HepG2 (cell line): ENCODE measurements around the gene TM6SF1. TPM values are rescaled to one million over a fixed set of nuclear protein-coding genes. Genes with fewer than 3 reads are reported as not detected.

Experiments used
- ATAC-seq: fragments of 200-7000 bp; cut with Tn5 transposase; 3 replicates; pipeline ENCODE4 v1.9.1; 2020; ENCODE audit warnings: mild to moderate bottlenecking, moderate library complexity
- BruUV-seq: library from RNA; stranded (reverse); fragments of 400-500 nt; replicated peaks from 2 replicates; lab custom pipeline; 2021; lab: Mats Ljungman, UMichigan
- CTCF ChIA-PET: fragments of 300-600 bp; formaldehyde crosslinking; extraction: SDS; loops from one replicate; lab custom pipeline; 2021; ENCODE audit warnings: low total read pairs, inconsistent platforms, low intra/inter-chr PET ratio; lab: Yijun Ruan, JAX
- POLR2A ChIA-PET: fragments of 350-600 bp; sonication (Branson Sonifier 250); formaldehyde crosslinking; loops from one replicate; lab custom pipeline; 2020; ENCODE audit warnings: antibody characterized with exemption, inconsistent platforms; lab: Yijun Ruan, JAX
- DNase-seq: peaks from one replicate; pipeline ENCODE4 v3.0.0-alpha.2; 2015; ENCODE audit warnings: low spot score
- FAIRE-seq: peaks from 3 replicates; lab custom pipeline; 2011; peaks lifted over from hg19 to GRCh38; lab: Jason Lieb, UNC
- H2AFZ ChIP-seq: one replicate; pipeline ENCODE4 v1.6.1; 2011; ENCODE audit warnings: low read length, inconsistent platforms
- H3K27ac ChIP-seq: fragments of 300-600 bp; 3 replicates; pipeline ENCODE4 v1.8.0; 2011; ENCODE audit warnings: mixed run types, mild to moderate bottlenecking, mixed read lengths, low read length, inconsistent platforms; ENCODE audit not compliant: insufficient read depth; ENCODE audit errors: extremely low read length
- H3K27me3 ChIP-seq, 2 experiments: fragments of 200-600 bp in 1 of 2; 2 replicates in 1 of 2; 3 replicates in 1 of 2; pipeline versions ENCODE4 v1.6.0 to v1.8.0; 2011; ENCODE audit warnings: low read length in 2 of 2, mild to moderate bottlenecking in 2 of 2, moderate library complexity in 2 of 2, inconsistent platforms in 1 of 2; ENCODE audit not compliant: insufficient read depth in 2 of 2, control insufficient read depth in 1 of 2
- H3K36me3 ChIP-seq, 2 experiments: fragments of 200-600 bp in 1 of 2; replicated peaks in 1 of 2; 2 replicates in 1 of 2; 3 replicates in 1 of 2; pipeline versions ENCODE4 v1.5.1 to v1.8.0; 2011; ENCODE audit warnings: low read length in 2 of 2, inconsistent platforms in 1 of 2; ENCODE audit not compliant: insufficient read depth in 2 of 2, control insufficient read depth in 1 of 2
- H3K4me1 ChIP-seq: 2 replicates; pipeline ENCODE4 v1.5.1; 2012; ENCODE audit warnings: low read length, inconsistent platforms; ENCODE audit not compliant: insufficient read depth
- H3K4me2 ChIP-seq: 2 replicates; pipeline ENCODE4 v1.6.0; 2011; ENCODE audit warnings: low read depth, low read length, inconsistent platforms
- H3K4me3 ChIP-seq, 3 experiments: fragments of 200-600 bp in 1 of 3; sonication (generic), shearing (Covaris generic) in 1 of 3; replicated peaks in 1 of 3; 2 replicates each; pipeline ENCODE4 v1.5.1; 2011 to 2016; ENCODE audit warnings: low read length in 3 of 3, inconsistent platforms in 2 of 3, low read depth in 2 of 3, mild to moderate bottlenecking in 2 of 3, control low read depth in 1 of 3, mixed read lengths in 1 of 3; ENCODE audit not compliant: insufficient read depth in 1 of 3
- H3K79me2 ChIP-seq: one replicate; pipeline ENCODE4 v1.6.1; 2011; ENCODE audit warnings: low read length, inconsistent platforms; ENCODE audit not compliant: insufficient read depth
- H3K9ac ChIP-seq: 2 replicates; pipeline ENCODE4 v1.6.0; 2011; ENCODE audit warnings: mild to moderate bottlenecking, low read depth, low read length, inconsistent platforms; ENCODE audit not compliant: insufficient read depth
- H3K9me3 ChIP-seq: 2 replicates; pipeline ENCODE4 v1.5.1; 2012; ENCODE audit warnings: mild to moderate bottlenecking, low read length
- H4K20me1 ChIP-seq: 2 replicates; pipeline ENCODE4 v1.6.0; 2011; ENCODE audit warnings: inconsistent platforms, mild to moderate bottlenecking, low read length, moderate library complexity; ENCODE audit not compliant: insufficient read depth
- ARID2 ChIP-seq: sonication (generic); formaldehyde crosslinking; IDR thresholded peaks from 2 replicates; pipeline ENCODE4 v1.8.1; 2022; ENCODE audit warnings: mild to moderate bottlenecking, missing genetic modification reagents, borderline replicate concordance
- BRCA1 ChIP-seq: sonication (generic); formaldehyde crosslinking; IDR thresholded peaks from 2 replicates; pipeline ENCODE4 v1.4.0; 2020; ENCODE audit warnings: missing genetic modification reagents
- CHCHD3 ChIP-seq: sonication (generic); formaldehyde crosslinking; IDR thresholded peaks from 2 replicates; pipeline ENCODE4 v1.8.0; 2022; ENCODE audit warnings: mild to moderate bottlenecking, missing genetic modification reagents, moderate library complexity
- DNMT1 ChIP-seq: sonication (generic); formaldehyde crosslinking; IDR thresholded peaks from 2 replicates; pipeline ENCODE4 v1.5.1; 2020; ENCODE audit warnings: mild to moderate bottlenecking, missing genetic modification reagents
- DRAP1 ChIP-seq: IDR thresholded peaks from 2 replicates; pipeline ENCODE4 v1.6.1; 2016; ENCODE audit warnings: missing genetic modification reagents, missing compliant biosample characterization
- GZF1 ChIP-seq: sonication (generic); formaldehyde crosslinking; IDR thresholded peaks from 2 replicates; pipeline ENCODE4 v1.5.1; 2020; ENCODE audit warnings: mild to moderate bottlenecking, missing genetic modification reagents
- JUND ChIP-seq: sonication (generic); formaldehyde crosslinking; IDR thresholded peaks from 2 replicates; pipeline ENCODE4 v1.8.0; 2022; ENCODE audit warnings: mild to moderate bottlenecking, missing genetic modification reagents
- MED8 ChIP-seq: sonication (generic); formaldehyde crosslinking; IDR thresholded peaks from 2 replicates; pipeline ENCODE4 v1.8.1; 2023; ENCODE audit warnings: mild to moderate bottlenecking, missing genetic modification reagents; ENCODE audit not compliant: insufficient replicate concordance
- NCOA2 ChIP-seq: sonication (generic); formaldehyde crosslinking; IDR thresholded peaks from 2 replicates; pipeline ENCODE4 v1.8.0; 2022; ENCODE audit warnings: inconsistent platforms
- SUZ12 ChIP-seq: fragments of 150-350 bp; IDR thresholded peaks from 2 replicates; pipeline ENCODE4 v1.6.1; 2014; ENCODE audit warnings: low read depth, low read length
- ZBTB21 ChIP-seq: sonication (generic); formaldehyde crosslinking; IDR thresholded peaks from 2 replicates; pipeline ENCODE4 v1.4.0; 2020; ENCODE audit warnings: missing genetic modification reagents
- ZBTB42 ChIP-seq: sonication (generic); formaldehyde crosslinking; IDR thresholded peaks from 2 replicates; pipeline ENCODE4 v1.5.0; 2020; ENCODE audit warnings: mild to moderate bottlenecking, missing genetic modification reagents
- ZIK1 ChIP-seq: sonication (generic); formaldehyde crosslinking; IDR thresholded peaks from 2 replicates; pipeline ENCODE4 v1.5.0; 2020; ENCODE audit warnings: mild to moderate bottlenecking, low read depth, missing genetic modification reagents, borderline replicate concordance
- ZNF180 ChIP-seq: sonication (generic); formaldehyde crosslinking; IDR thresholded peaks from 2 replicates; pipeline ENCODE4 v1.4.0; 2020; ENCODE audit warnings: low read depth, missing genetic modification reagents, borderline replicate concordance
- ZNF350 ChIP-seq: sonication (generic); formaldehyde crosslinking; IDR thresholded peaks from 2 replicates; pipeline ENCODE4 v1.4.0; 2020; ENCODE audit warnings: mild to moderate bottlenecking, low read depth, missing genetic modification reagents, borderline replicate concordance
- ZNF513 ChIP-seq: sonication (generic); formaldehyde crosslinking; conservative IDR thresholded peaks from 2 replicates; pipeline ENCODE4 v1.5.0; 2020; ENCODE audit warnings: missing genetic modification reagents
- ZNF558 ChIP-seq: sonication (generic); formaldehyde crosslinking; IDR thresholded peaks from 2 replicates; pipeline ENCODE4 v1.9.0; 2022; ENCODE audit warnings: mild to moderate bottlenecking, missing genetic modification reagents, borderline replicate concordance
- ZNF569 ChIP-seq: sonication (generic); formaldehyde crosslinking; IDR thresholded peaks from 2 replicates; pipeline ENCODE4 v1.5.0; 2020; ENCODE audit warnings: mild to moderate bottlenecking, missing genetic modification reagents, moderate library complexity, borderline replicate concordance
- ZNF598 ChIP-seq: sonication (generic); formaldehyde crosslinking; IDR thresholded peaks from 2 replicates; pipeline ENCODE4 v1.5.1; 2020; ENCODE audit warnings: mild to moderate bottlenecking, missing genetic modification reagents, borderline replicate concordance
- WGBS: methylation state at CpG from one replicate; pipeline ENCODE4 v1.1.6; 2017; ENCODE audit warnings: low lambda C conversion rate; 5-methylcytosine and 5-hydroxymethylcytosine counted together
- in situ Hi-C: cut with HindIII; loops from 2 replicates; pipeline ENCODE4 v1.10.0; 2017; ENCODE audit warnings: low pct_unique_long_range_greater_than_20kb; ENCODE audit not compliant: extremely low pct_ligation_motif_present
- intact Hi-C: fragments of 100-400 bp; cut with micrococcal nuclease; formaldehyde crosslinking; loops from one replicate; pipeline ENCODE4 v1.10.0; 2022; ENCODE audit not compliant: unreplicated experiment
- polyA plus RNA-seq, 8 experiments: library from polyadenylated mRNA; depleted of rRNA in 3 of 8; stranded (reverse) in 7 of 8; unstranded in 1 of 8; fragments of >200 nt; fragmentation: Illumina TruSeq in 4 of 8; extraction: Trizol in 4 of 8; gene quantifications; 2 replicates each; pipeline versions ENCODE4 v1.2.1 to v1.2.3, GENCODE V29; 2011 to 2016; ENCODE audit warnings: low read depth in 4 of 8, missing spikeins in 1 of 8, mixed read lengths in 1 of 8; ENCODE audit not compliant: insufficient read depth in 1 of 8
- total RNA-seq, 5 experiments: library from RNA; depleted of rRNA; stranded (reverse); fragments of >200 nt; fragmentation: Illumina TruSeq; extraction: Trizol; gene quantifications; 2 replicates each; pipeline ENCODE4 v1.2.3, GENCODE V29; 2016; ENCODE audit warnings: low read depth in 1 of 5
- TF ChIP-seq, protein P1 (sequence below): sonication (generic); formaldehyde crosslinking; conservative IDR thresholded peaks from 2 replicates; pipeline ENCODE4 v1.4.0; 2020; ENCODE audit warnings: missing genetic modification reagents

The TM6SF1 gene
- total and polyA plus RNA-seq, 2 of the 13 experiments (the other 11 are each of a cell fraction or from before 2014, with no cell fraction given) = not detected

DNA sequence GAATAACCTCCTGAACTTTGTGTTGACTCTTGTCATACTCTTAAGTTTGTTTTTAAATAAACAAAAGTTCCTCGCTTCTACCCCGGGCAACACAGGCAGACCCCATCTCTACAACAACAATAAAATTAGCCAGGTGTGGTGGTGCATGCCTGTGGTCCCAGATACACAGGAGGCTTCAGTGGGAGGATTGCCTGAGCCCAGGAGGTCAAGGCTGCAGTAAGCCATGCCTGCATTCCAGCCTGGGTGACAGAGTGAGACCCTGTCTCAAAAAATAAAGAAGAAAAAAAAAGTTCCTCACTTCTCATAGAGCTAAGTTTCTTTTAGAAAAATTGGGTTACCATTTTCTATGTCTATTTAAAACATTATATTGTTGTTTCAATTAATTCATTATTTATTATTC, 70.9 kb downstream of the TM6SF1 start (continued):
- TF ChIP-seq ZNF180 (CRISPR knock-in tag) (no peak), NCOA2 (CRISPR knock-in tag) (no peak), BRCA1 (CRISPR knock-in tag) (no peak), CHCHD3 (CRISPR knock-in tag) (no peak), ZBTB42 (CRISPR knock-in tag) (no peak), ZNF598 (no peak)
- TF ChIP-seq, protein P1, sequence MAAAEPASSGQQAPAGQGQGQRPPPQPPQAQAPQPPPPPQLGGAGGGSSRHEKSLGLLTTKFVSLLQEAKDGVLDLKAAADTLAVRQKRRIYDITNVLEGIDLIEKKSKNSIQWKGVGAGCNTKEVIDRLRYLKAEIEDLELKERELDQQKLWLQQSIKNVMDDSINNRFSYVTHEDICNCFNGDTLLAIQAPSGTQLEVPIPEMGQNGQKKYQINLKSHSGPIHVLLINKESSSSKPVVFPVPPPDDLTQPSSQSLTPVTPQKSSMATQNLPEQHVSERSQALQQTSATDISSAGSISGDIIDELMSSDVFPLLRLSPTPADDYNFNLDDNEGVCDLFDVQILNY (CRISPR knock-in tag) = no peak

DNA sequence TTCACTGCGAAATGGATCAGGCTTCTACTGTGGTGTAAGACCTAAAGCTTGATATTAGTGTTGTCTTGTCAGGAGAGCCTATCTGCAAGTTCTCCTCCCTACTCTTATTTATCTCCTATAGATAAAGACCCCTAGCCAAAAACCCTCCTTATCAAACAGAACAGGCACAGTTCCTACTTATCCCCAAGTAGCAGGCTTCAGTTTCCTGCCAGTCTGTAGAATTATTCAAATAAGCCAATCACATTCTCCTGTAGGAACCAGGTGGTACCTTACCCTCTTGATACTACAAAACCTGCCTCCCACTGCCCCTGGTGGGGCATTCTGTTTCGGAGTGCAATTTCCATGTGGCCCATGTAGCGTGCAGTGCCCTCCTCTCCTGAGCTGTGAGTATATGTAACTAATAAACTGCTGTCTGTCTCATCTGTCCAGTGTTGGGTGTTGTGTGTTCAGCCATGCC, 71.5 kb downstream of the TM6SF1 start:
- no peak overlapping the region for H2AFZ ChIP-seq
- FAIRE-seq (no peak), ATAC-seq (no peak), DNase-seq (no peak)
- H3K9ac ChIP-seq = no peak overlapping the region
- TF ChIP-seq JUND (CRISPR knock-in tag) = no peak
- TF ChIP-seq MED8 = no peak
- TF ChIP-seq ZBTB21 (CRISPR knock-in tag) = no peak
- TF ChIP-seq ZNF350 (CRISPR knock-in tag) = no peak
- TF ChIP-seq GZF1 (CRISPR knock-in tag) = no peak
- no peak for TF ChIP-seq ZIK1 (CRISPR knock-in tag)
- TF ChIP-seq DRAP1 (CRISPR knock-in tag) = no peak
- no peak for TF ChIP-seq DNMT1
- TF ChIP-seq ZNF513 (CRISPR knock-in tag) = no peak
- no peak for TF ChIP-seq ZNF558
- TF ChIP-seq ZNF569 (CRISPR knock-in tag) = no peak
- no peak for TF ChIP-seq SUZ12
- TF ChIP-seq ARID2 (CRISPR knock-in tag) = no peak
- no TSS peak for BruUV-seq
- no peaks in the 10 kb centered on the region for H3K79me2 ChIP-seq
- WGBS = 26% methylated on average over 3 of the region's 3 CpGs
- H3K4me1 ChIP-seq = no peaks in the 10 kb centered on the region
- in situ Hi-C loops = no loop called here
- CTCF ChIA-PET = no interaction called here
- no peaks in the 10 kb centered on the region for H4K20me1 ChIP-seq
- no peak overlapping the region for H3K4me2 ChIP-seq
- no peaks in the 10 kb centered on the region for H3K9me3 ChIP-seq
- H3K36me3 ChIP-seq = no peaks in the 10 kb centered on the region
- H3K27ac ChIP-seq = no peak overlapping the region
- H3K27me3 ChIP-seq = peaks cover 2 to 15% of the 10 kb centered on the region in 2 experiments; a peak in 3 of 5 replicates
- POLR2A ChIA-PET = no interaction called here
- intact Hi-C loops = no loop called here
- no peak overlapping the region for H3K4me3 ChIP-seq
